Epithelial cell of proximal tubule (primary cell): Measurements from ENCODE around the gene TBCD. TPM values are rescaled to one million over a fixed set of nuclear protein-coding genes. Genes with fewer than 3 reads are reported as not detected.

Source experiments
- DNase-seq: peaks from one replicate; pipeline ENCODE4 v3.0.0-alpha.2; 2011; ENCODE audit warnings: low read depth
- H3K4me3 ChIP-seq: 2 replicates; pipeline ENCODE4 v1.5.1; 2011; ENCODE audit warnings: low read depth, mild to moderate bottlenecking, low read length
- CTCF ChIP-seq: conservative IDR thresholded peaks from 2 replicates; pipeline ENCODE4 v1.5.1; 2012; ENCODE audit warnings: low read depth, mild to moderate bottlenecking, low read length
- total RNA-seq: library from RNA; depleted of rRNA; stranded (reverse); fragments of >200 nt; gene quantifications from 2 replicates; pipeline ENCODE4 v1.2.3, GENCODE V29; 2015

The TBCD gene
- total RNA-seq, 1 donor from 2014 or later, result 46.6 TPM

DNA sequence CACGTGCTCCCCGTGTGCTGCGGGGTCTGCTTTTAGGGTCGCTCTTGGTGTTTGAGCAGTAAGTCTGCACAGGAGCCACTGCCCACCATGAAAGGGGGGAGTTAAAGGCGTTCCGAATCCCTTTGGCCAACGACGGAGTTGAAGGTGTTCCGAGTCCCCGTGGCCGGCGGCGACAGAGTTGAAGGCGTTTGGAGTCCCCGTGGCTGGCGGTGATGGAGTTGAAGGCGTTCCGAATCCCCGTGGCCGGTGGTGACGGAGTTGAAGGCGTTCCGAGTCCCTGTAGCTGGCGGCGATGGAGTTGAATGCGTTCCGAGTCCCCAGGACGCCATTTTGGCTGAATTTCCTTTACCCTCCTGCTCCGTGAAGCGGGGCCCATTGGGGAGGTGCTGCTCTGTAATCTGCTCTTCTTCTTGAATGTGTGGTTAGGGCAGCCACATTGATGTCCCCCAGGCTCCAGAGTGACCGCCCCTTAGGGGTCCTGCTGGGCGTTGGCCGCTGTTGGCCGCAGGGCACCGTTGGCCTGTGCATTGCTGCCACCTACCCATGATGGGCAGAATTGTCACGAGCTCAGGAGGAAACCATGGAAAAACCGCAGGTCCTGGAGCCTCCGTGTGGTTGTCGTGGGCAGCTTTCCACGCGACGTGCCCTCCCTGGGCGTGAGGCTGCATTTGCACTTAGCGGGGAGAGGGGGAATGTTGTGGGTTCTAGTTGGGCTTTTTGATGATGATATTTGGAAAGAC lies 161.6 kb downstream of the TBCD start:
- TF ChIP-seq CTCF, result peak; percentile 43
- no peak for DNase-seq
- H3K4me3 ChIP-seq, result no peak overlapping the region

- no peak overlapping the region for H3K4me3 ChIP-seq
- TF ChIP-seq CTCF, result peak; percentile 48
- no peak for DNase-seq
These were observed 162.5 kb downstream of the TBCD start for GRCh38 chr17:82914375-82914774.

GRCh38 chr17:82915010-82915756 lies 163.3 kb downstream of the TBCD start:
- no peak overlapping the region for H3K4me3 ChIP-seq
- no peak for DNase-seq
- TF ChIP-seq CTCF, result peak; percentile 29

GRCh38 chr17:82915757-82916027 lies 163.8 kb downstream of the TBCD start:
- no peak for TF ChIP-seq CTCF
- DNase-seq, result no peak

DNA sequence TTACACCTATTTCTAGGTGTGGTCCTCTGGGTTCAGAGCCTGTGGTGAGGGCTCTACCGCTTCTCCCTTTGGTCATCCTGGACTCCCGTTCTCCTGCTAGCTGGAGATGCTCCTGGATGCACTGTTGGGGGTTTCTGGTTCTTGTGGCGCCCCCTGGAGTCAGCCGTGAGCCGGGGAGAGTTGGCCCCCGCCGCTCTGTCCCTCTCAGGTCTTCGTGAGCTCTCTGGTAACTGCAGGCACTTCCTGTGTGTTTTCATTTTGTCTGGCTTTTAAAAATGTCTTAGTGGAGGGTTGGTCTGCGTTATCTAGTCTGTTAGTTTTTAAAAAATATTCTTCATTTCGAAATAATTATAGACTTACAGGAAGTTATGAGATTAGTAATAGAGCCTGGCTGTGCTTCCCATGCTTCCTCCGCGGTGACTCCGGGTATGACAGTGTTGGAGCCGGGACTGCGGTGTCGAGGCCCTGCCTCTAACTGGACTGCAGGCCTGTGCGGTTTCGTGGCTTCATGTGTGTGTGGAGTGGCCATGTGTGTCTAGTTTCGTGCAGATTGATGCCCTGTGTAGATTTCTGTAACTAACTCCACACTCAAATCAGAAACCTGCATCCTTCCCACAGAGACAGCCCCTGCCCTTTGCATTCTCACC lies 166.0 kb downstream of the TBCD start:
- TF ChIP-seq CTCF, result peak; percentile 34
- no peak overlapping the region for H3K4me3 ChIP-seq
- DNase-seq, result no peak

More at GRCh38 chr17:82915757-82916027, 163.8 kb downstream of the TBCD start:
- H3K4me3 ChIP-seq, result no peak overlapping the region

DNA sequence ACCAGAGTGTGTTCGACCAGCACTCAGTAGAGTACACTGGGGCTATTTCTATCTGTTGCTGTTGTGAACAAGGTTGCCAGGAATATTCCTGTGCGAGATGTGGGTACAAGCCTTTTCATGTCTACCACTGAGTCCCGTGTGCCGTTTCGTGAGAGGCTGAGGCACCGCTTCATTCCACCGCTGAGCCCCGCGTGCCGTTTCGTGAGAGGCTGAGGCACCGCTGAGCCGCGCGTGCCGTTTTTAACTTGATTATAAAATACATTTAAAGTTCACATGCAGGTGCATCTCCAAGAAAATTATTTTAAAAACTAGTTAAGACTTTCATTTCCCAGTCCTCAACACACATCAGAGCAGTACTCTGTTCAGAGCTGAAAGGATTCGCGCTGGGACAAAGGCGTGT lies 166.6 kb downstream of the TBCD start:
- no peak overlapping the region for H3K4me3 ChIP-seq
- DNase-seq, result no peak
- TF ChIP-seq CTCF, result no peak

DNA sequence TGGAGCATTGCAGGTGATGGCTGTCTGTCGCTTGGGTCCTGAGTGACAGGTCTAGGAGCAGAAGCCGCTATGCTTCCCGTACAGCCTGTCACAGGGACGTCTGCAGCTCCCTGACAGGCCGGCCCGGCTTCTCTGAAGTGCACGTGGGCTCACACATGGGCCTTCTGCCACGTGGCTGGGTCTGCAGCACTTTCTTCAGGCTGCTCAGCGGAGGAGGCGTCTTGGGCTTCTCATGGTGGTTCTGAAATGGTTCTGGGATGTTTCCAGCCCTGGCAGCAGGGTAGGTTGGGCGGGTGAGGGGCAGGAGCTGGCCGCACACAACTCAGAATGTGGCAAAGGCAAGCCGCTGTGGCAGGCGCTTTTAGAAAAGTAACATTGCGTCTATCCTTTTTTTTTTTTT lies 168.3 kb downstream of the TBCD start:
- no peak for DNase-seq
- H3K4me3 ChIP-seq, result no peak overlapping the region
- TF ChIP-seq CTCF, result no peak
